Right lung (tissue), 5 donors: ENCODE measurements around the gene ROBO1. TPM values are rescaled to one million over a fixed set of nuclear protein-coding genes. Genes with fewer than 3 reads are reported as not detected.

Experiments
- DNase-seq, 2 donors: peaks; one replicate each; pipeline ENCODE4 v3.0.0-alpha.2; 2013
- polyA plus RNA-seq, 5 donors: library from polyadenylated mRNA; unstranded; fragments of 120-200 nt; gene quantifications; one replicate each; pipeline versions ENCODE4 v1.2.1 to v1.2.3, GENCODE V29; 2013; ENCODE audit warnings: inconsistent platforms in 1 of 5, low replicate concordance in 1 of 5; ENCODE audit not compliant: insufficient read length in 5 of 5, insufficient read depth in 1 of 5

Gene ROBO1
- polyA plus RNA-seq, 5 donors = 63.3 to 139 (median 102) TPM

DNA sequence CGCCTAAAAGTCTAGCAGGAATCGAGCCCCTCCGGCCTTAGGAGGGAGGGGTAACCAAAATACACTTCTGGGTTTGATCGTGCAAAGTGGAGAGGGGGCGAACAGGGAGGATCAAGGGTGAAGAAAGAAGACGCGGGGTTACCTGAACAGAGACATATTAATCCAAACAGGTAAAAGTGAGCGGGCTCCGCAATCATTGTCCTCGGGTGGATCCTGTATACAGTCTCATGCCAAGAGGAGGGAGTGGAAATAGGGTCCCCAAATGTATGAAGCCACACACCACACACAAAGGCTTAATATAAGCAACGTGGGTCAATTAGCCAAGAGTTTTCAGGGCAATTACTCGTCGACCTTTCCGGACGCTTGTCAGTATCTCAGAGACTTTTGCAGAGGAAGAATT, 749.5 kb downstream of the ROBO1 start:
- DNase-seq = no peak

DNA sequence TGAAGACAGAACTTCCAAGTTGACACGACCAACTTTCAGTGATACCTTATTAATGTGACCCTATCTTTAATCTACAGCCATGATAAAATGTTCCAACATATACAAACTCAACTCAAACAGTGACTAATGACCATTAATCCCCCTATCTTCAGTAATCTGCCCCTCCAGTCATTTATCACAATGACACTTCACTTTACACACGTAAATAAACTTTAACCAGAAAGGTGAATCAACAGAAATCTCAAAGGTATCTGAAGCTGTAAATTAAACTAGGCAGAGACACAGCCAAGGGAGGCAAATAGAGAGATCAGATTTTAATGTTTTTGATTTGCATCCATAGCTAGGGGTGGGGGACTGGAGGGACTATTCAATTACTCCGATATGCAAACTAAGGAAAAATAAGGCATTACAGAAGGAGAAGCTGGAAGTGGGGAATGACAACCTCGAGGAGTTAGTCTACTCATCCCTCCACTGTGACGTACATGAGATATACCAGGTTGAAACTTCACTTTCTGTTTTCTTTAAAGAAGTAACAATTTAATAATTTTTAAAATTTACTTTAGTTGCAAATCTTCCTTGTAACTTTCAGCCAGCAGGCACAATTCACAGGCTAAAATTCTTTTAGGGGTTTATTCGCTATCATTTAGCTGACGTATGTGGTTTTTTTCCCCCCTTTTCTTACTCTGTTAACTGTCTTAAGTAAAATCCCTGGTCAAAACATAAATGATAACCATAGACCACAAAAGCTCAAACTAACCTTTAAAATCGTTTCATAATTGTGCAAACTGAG, 751.0 kb downstream of the ROBO1 start:
- DNase-seq = no peak

DNA sequence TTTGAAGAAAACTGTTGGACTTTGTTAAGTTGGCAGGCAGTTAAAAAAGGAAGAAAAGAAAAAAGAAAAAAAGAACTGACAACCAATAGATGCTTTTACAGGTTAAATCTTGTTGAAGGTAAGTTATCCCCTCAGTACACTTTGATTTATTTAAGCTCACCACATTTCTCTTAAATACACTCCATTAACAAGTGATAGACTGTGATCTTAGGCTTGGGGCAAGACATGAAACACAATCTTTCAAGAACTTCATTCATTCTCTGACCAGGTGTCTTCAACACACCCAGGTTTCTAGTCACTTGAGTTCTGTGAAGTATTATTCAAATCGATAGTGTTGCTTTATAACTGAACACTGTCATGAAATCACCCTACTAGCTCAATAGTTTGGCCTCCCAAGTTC, 751.9 kb downstream of the ROBO1 start:
- no peak for DNase-seq

GRCh38 chr3:79012946-79013362, 754.8 kb downstream of the ROBO1 start:
- DNase-seq = no peak

DNA sequence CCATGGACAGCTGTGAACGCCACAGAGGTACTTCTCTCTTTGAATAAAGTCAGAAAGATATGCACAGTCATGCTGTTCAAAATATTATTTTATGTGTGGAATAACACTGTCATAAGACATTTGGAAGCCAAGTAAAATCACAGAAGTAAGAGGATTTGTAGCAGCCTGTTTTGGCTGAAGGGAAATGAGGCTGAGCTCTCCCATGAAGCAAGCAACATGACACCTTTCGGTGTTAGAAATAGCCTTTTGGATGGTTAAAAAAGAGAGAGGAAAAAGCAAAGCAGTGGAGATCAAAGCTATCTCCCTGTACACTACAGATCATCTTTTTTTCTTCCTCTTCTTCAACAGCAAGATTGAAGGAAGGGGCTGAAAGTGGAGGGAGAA, 755.3 kb downstream of the ROBO1 start:
- no peak for DNase-seq

- no peak for DNase-seq
Measured at GRCh38 chr3:79011821-79012529, 755.8 kb downstream of the ROBO1 start.

GRCh38 chr3:79009861-79010260, 757.9 kb downstream of the ROBO1 start:
- no peak for DNase-seq

DNA sequence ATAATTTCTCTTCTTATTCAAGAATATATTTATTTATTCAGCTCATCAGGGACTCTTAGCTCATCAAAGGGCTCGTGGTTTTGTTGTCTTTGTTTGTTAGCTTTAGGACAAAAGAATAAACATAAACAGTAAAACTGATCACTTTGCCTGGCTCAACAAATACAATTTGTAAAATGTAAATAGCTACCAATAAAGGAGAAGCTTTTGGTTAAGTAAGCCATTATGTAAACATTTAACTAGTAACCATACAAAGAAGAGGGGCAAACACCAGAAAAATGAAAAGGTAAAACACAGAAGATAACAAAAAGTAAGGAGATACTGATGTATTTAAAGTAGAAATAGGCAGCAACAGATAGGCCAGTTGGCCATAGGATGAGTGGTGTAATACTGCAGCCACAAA, 761.7 kb downstream of the ROBO1 start:
- no peak for DNase-seq

- DNase-seq = no peak
Measured at GRCh38 chr3:79005084-79005483, 762.7 kb downstream of the ROBO1 start.

GRCh38 chr3:79003994-79004393, 763.8 kb downstream of the ROBO1 start:
- DNase-seq = no peak

GRCh38 chr3:79002465-79003372, 765.1 kb downstream of the ROBO1 start:
- DNase-seq = no peak

GRCh38 chr3:79001255-79001654, 766.5 kb downstream of the ROBO1 start:
- DNase-seq = no peak

GRCh38 chr3:78999139-78999538, 768.7 kb downstream of the ROBO1 start:
- DNase-seq = no peak

DNA sequence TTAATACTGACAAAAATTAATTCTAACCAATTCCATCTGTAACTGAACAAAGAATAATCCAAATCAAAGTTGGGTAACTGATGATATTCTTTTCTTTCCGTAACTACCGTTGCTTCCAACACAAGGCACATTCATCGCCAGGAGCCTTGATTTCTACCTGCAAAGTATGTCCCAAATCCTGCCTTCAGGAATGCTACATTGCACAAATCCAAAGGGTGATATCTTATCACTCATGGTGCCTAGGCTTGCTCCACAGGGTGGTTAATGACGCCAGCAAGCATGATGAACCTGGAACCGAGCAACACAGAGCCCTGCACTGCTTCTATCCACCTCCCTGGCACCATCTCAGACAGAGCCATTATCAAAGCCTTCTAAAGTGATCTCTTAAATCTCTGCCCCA, 772.7 kb downstream of the ROBO1 start:
- DNase-seq = no peak

DNA sequence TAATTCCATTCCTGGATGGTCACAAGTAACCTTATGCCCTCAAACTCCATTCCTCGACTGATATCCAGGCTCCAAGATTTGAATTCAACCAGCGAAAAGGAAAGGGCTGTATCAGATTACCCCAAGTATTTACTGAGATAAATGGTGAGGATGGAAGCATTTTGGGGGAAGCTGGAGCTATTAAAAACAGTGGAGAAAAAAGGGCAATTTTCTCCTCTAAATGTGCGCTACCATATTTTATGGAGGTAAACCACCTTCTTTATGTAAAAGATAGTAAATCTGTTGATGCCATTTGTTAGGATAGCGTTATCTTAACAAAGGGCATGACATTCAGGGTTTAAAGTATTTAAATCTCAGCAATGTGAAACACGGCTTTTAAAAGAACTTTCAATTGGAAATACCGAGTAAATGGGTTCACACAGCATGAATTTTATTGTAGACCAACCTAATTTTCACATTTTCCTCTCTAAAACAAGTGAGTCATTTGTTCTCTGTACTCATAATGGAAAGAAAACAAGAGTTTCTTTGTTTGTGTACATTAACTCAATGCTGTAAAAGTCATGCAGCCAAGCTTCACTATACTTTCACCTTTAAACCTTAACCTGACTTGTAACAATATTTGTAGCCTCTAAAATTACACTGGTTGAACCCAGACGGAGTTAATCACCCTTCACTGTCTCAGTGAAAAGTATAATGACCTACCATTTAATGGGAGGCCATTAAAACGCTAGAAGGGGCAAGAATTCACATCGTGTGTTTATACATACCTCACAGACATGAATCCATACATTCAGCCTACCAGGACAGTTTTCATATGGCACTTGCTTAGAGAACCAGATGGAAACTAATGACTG, 773.4 kb downstream of the ROBO1 start:
- no peak for DNase-seq

- no peak for DNase-seq
Measured at GRCh38 chr3:78993375-78993774, 774.4 kb downstream of the ROBO1 start.

GRCh38 chr3:78992830-78993229, 775.0 kb downstream of the ROBO1 start:
- DNase-seq = no peak

- no peak for DNase-seq
Measured at GRCh38 chr3:78992400-78992799, 775.4 kb downstream of the ROBO1 start.

GRCh38 chr3:78991656-78992055, 776.1 kb downstream of the ROBO1 start:
- no peak for DNase-seq

- DNase-seq = no peak
Measured at GRCh38 chr3:78990156-78990555, 777.6 kb downstream of the ROBO1 start.

- DNase-seq = no peak
Measured at GRCh38 chr3:78988324-78988723, 779.5 kb downstream of the ROBO1 start.
